A549 (cell line): ENCODE measurements around the gene SOX12. TPM values are rescaled to one million over a fixed set of nuclear protein-coding genes. Genes with fewer than 3 reads are reported as not detected.

Experiments
- ATAC-seq, 2 experiments: fragments of 200-7000 bp in 1 of 2; fragments of >200 bp in 1 of 2; cut with Nextera tagmentation in 1 of 2; cut with Tn5 transposase in 1 of 2; 3 replicates each; pipeline versions ENCODE4 v1.8.0 to v1.9.1; 2018 to 2020; ENCODE audit warnings: mild to moderate bottlenecking in 1 of 2, moderate library complexity in 1 of 2
- CTCF ChIA-PET: fragments of 300-600 bp; sonication (Branson Sonifier 250); formaldehyde crosslinking; extraction: SDS; loops from one replicate; lab custom pipeline; 2021; ENCODE audit warnings: antibody characterized with exemption, inconsistent platforms; lab: Yijun Ruan, JAX
- POLR2A ChIA-PET: fragments of 350-600 bp; formaldehyde crosslinking; extraction: SDS; loops from one replicate; lab custom pipeline; 2021; ENCODE audit warnings: antibody characterized with exemption, inconsistent platforms; lab: Yijun Ruan, JAX
- DNase-seq, 2 experiments: peaks; one replicate each; pipeline versions ENCODE4 v3.0.0 to v3.0.0-alpha.2; 2011 to 2016; ENCODE audit warnings: low read depth in 1 of 2, low spot score in 1 of 2
- FAIRE-seq: peaks from 2 replicates; lab custom pipeline; 2011; peaks lifted over from hg19 to GRCh38; lab: Jason Lieb, UNC
- H3K27ac ChIP-seq, 2 experiments: fragments of >200 bp; sonication (Bioruptor Twin); formaldehyde crosslinking; 3 replicates each; pipeline ENCODE4 v1.5.1; 2016 to 2017
- H3K4me1 ChIP-seq: fragments of >200 bp; sonication (Bioruptor Twin); formaldehyde crosslinking; 3 replicates; pipeline ENCODE4 v1.6.1; 2016
- H3K4me2 ChIP-seq: fragments of >200 bp; sonication (Bioruptor Twin); formaldehyde crosslinking; 3 replicates; pipeline ENCODE4 v1.6.1; 2016
- H3K4me3 ChIP-seq: fragments of >200 bp; sonication (Bioruptor Twin); formaldehyde crosslinking; 3 replicates; pipeline ENCODE4 v1.5.1; 2016
- H3K9me3 ChIP-seq: fragments of >200 bp; sonication (Bioruptor Twin); formaldehyde crosslinking; 3 replicates; pipeline ENCODE4 v1.6.1; 2016
- BHLHE40 ChIP-seq: IDR thresholded peaks from 2 replicates; pipeline ENCODE4 v1.6.1; 2012; ENCODE audit warnings: low read depth, low read length, inconsistent platforms
- CEBPB ChIP-seq, 2 experiments: fragments of >200 bp in 1 of 2; sonication (Bioruptor Twin) in 1 of 2; formaldehyde crosslinking in 1 of 2; IDR thresholded peaks; 2 replicates each; pipeline ENCODE4 v1.6.1; 2012 to 2016
- CHD2 ChIP-seq: fragments of 150-350 bp; IDR thresholded peaks from 2 replicates; pipeline ENCODE4 v1.6.1; 2014; ENCODE audit warnings: low read length; ENCODE audit not compliant: partially characterized antibody
- EHF ChIP-seq: fragments of 250-450 bp; sonication (Bioruptor Pico); IDR thresholded peaks from 2 replicates; pipeline ENCODE4 v1.5.0; 2020; ENCODE audit warnings: mild to moderate bottlenecking
- EHMT2 ChIP-seq: fragments of 200-600 bp; sonication (generic); IDR thresholded peaks from 2 replicates; pipeline ENCODE4 v1.6.1; 2016; ENCODE audit warnings: antibody characterized with exemption, low read depth, mild to moderate bottlenecking, moderate library complexity
- ELK1 ChIP-seq: fragments of 150-350 bp; IDR thresholded peaks from 2 replicates; pipeline ENCODE4 v1.6.1; 2014; ENCODE audit warnings: low read depth, mild to moderate bottlenecking, low read length
- HEYL ChIP-seq: fragments of 250-450 bp; sonication (Bioruptor Pico); IDR thresholded peaks from 2 replicates; pipeline ENCODE4 v1.8.0; 2021; ENCODE audit warnings: mild to moderate bottlenecking, moderate library complexity
- HOXA7 ChIP-seq: fragments of 250-450 bp; sonication (Bioruptor Pico); IDR thresholded peaks from 2 replicates; pipeline ENCODE4 v1.5.0; 2020; ENCODE audit warnings: mild to moderate bottlenecking, moderate library complexity
- JUN ChIP-seq, 2 experiments: fragments of >200 bp; sonication (Bioruptor Twin); formaldehyde crosslinking; IDR thresholded peaks; 2 replicates in 1 of 2; 3 replicates in 1 of 2; pipeline ENCODE4 v1.6.1; 2016 to 2017
- JUNB ChIP-seq: fragments of >200 bp; sonication (Bioruptor Twin); formaldehyde crosslinking; IDR thresholded peaks from 2 replicates; pipeline ENCODE4 v1.6.1; 2016
- MAFK ChIP-seq: fragments of 450-650 bp; IDR thresholded peaks from 2 replicates; pipeline ENCODE4 v1.6.1; 2014; ENCODE audit not compliant: partially characterized antibody
- MAZ ChIP-seq: fragments of 150-350 bp; IDR thresholded peaks from 2 replicates; pipeline ENCODE4 v1.6.1; 2014; ENCODE audit warnings: antibody characterized with exemption, low read depth, low read length, borderline replicate concordance
- NFE2L2 ChIP-seq: fragments of 150-350 bp; conservative IDR thresholded peaks from 2 replicates; pipeline ENCODE4 v1.6.1; 2014; ENCODE audit warnings: low read length
- PHF8 ChIP-seq: fragments of 200-600 bp; sonication (generic); IDR thresholded peaks from 2 replicates; pipeline ENCODE4 v1.6.1; 2016; ENCODE audit warnings: low read depth, mild to moderate bottlenecking, antibody characterized with exemption, moderate library complexity, borderline replicate concordance
- USF2 ChIP-seq: fragments of 450-650 bp; IDR thresholded peaks from 2 replicates; pipeline ENCODE4 v1.6.1; 2014; ENCODE audit warnings: antibody characterized with exemption
- ZFP36 ChIP-seq: fragments of 450-650 bp; IDR thresholded peaks from 2 replicates; pipeline ENCODE4 v1.6.1; 2014; ENCODE audit warnings: borderline replicate concordance; ENCODE audit not compliant: partially characterized antibody
- WGBS: methylation state at CpG from one replicate; pipeline ENCODE4 v1.1.6; 2017; ENCODE audit errors: missing lambda C conversion rate; 5-methylcytosine and 5-hydroxymethylcytosine counted together
- polyA plus RNA-seq, 4 experiments: library from polyadenylated mRNA; depleted of rRNA in 3 of 4; stranded (reverse); fragments of >200 nt; fragmentation: RNase III in 1 of 4; extraction: RNeasy Plus Mini Kit Qiagen cat#74134 plus additional on column Dnase treatment in 1 of 4; gene quantifications; 2 replicates in 3 of 4; 3 replicates in 1 of 4; pipeline ENCODE4 v1.2.3, GENCODE V29; 2011 to 2017
- TF ChIP-seq, protein P1 (sequence below): fragments of 200-600 bp; sonication (generic); IDR thresholded peaks from 2 replicates; pipeline ENCODE4 v1.6.1; 2016; ENCODE audit warnings: antibody characterized with exemption, mild to moderate bottlenecking, moderate library complexity
- TF ChIP-seq, protein P2 (sequence below): IDR thresholded peaks from 2 replicates; pipeline ENCODE4 v1.6.1; 2012; ENCODE audit warnings: low read depth, borderline replicate concordance
- TF ChIP-seq, protein P3 (sequence below): IDR thresholded peaks from 2 replicates; pipeline ENCODE4 v1.6.1; 2012
- TF ChIP-seq, protein P4 (sequence below): IDR thresholded peaks from 2 replicates; pipeline ENCODE4 v1.6.1; 2012

SOX12 gene
- polyA plus RNA-seq, 2 of the 4 experiments (the other 2 are of a cell fraction), result 7.0 to 29.2 TPM

DNA sequence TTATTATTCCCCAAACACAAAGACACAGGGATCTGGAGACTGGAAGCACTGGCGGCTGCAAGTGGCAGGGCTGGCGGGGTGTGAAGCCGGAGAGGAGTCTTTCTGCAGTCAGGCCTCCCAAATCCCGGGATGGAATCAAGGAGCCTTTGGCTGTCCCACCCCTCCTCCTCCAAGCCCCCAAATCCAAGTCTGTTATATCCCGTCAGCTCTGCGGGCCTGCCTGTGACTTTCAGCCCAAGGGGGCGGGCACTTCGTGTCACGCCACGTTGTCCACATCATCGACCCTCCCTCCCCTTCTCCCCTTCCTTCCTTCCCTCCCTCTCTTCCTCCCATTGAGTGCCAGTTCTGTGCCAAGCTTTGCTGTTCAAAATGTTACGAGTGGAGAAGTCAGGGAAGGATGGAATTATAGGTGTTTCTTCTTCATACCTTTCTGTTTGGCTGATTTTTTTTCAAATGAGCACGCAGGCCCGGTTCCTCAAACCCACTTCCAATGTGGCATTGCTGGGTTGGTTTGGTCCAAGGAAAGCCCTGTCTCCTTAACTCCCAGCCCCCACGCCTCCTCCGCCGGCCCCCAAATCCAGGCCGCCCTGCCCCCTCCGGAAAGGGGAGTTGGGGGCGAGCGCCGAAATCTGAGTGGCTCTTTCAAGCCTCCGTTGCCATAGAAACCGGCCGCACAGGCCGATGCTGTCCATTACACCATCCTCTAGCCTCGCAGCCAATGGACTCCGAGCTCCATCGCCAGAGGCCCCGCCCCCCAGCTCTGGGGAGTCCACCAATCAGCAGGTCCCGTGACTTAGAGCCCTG, 15.3 kb upstream of the SOX12 start (continued):
- TF ChIP-seq, protein P1, sequence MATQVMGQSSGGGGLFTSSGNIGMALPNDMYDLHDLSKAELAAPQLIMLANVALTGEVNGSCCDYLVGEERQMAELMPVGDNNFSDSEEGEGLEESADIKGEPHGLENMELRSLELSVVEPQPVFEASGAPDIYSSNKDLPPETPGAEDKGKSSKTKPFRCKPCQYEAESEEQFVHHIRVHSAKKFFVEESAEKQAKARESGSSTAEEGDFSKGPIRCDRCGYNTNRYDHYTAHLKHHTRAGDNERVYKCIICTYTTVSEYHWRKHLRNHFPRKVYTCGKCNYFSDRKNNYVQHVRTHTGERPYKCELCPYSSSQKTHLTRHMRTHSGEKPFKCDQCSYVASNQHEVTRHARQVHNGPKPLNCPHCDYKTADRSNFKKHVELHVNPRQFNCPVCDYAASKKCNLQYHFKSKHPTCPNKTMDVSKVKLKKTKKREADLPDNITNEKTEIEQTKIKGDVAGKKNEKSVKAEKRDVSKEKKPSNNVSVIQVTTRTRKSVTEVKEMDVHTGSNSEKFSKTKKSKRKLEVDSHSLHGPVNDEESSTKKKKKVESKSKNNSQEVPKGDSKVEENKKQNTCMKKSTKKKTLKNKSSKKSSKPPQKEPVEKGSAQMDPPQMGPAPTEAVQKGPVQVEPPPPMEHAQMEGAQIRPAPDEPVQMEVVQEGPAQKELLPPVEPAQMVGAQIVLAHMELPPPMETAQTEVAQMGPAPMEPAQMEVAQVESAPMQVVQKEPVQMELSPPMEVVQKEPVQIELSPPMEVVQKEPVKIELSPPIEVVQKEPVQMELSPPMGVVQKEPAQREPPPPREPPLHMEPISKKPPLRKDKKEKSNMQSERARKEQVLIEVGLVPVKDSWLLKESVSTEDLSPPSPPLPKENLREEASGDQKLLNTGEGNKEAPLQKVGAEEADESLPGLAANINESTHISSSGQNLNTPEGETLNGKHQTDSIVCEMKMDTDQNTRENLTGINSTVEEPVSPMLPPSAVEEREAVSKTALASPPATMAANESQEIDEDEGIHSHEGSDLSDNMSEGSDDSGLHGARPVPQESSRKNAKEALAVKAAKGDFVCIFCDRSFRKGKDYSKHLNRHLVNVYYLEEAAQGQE, result no peak
- TF ChIP-seq CHD2 (no peak), MAZ (no peak), JUNB (no peak)

DNA sequence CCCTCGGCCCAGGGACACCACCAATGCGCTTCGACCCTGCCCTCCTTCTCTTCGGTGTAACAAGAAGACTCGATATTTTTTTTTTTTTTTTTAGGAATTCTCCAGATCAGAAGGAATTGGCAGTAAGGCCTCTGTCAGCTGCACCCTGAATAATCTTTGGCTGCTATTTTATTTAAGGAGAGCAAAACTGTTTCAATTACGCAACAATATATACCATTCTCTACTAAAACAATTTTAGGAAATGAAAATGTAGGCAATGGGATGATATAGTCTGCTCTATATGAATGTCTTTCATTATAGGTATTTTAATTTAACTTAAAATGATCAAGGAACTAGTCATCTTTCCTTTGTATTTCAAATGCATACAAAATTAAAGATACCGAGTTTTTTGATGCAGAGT, 14.7 kb upstream of the SOX12 start:
- TF ChIP-seq BHLHE40, result no peak
- no peak for TF ChIP-seq ELK1
- TF ChIP-seq CEBPB (IDR thresholded peaks at IDR 0.05), result peak in 1 of 2 experiments; percentile 45; a peak in 2 of 4 replicates
- no peak for TF ChIP-seq EHF
- TF ChIP-seq EHMT2, result no peak
- no peak for TF ChIP-seq ZFP36
- TF ChIP-seq HOXA7 (CRISPR knock-in tag), result no peak
- no peak overlapping the region for H3K4me2 ChIP-seq
- 86% methylated on average over 7 of the region's 7 CpGs for WGBS
- H3K9me3 ChIP-seq, result no peaks in the 10 kb centered on the region
- FAIRE-seq, result no peak
- POLR2A ChIA-PET, result no interaction called here
- no peak overlapping the region for H3K27ac ChIP-seq
- no peak for DNase-seq
- CTCF ChIA-PET, result interaction anchor here (1.8 to 2.5 kb wide), 3 partner anchors 10 to 13 kb away, joined by 5 to 9 read pairs (median 6); no protein-coding TSS in a partner anchor
- H3K4me1 ChIP-seq, result peaks cover 6% of the 10 kb centered on the region
- H3K4me3 ChIP-seq, result no peak overlapping the region
- ATAC-seq, result no peak

- H3K4me2 ChIP-seq, result no peak overlapping the region
- TF ChIP-seq, protein P2, sequence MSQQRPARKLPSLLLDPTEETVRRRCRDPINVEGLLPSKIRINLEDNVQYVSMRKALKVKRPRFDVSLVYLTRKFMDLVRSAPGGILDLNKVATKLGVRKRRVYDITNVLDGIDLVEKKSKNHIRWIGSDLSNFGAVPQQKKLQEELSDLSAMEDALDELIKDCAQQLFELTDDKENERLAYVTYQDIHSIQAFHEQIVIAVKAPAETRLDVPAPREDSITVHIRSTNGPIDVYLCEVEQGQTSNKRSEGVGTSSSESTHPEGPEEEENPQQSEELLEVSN, result no peak
- TF ChIP-seq MAFK (no peak), HEYL (CRISPR knock-in tag) (no peak), USF2 (no peak), JUN (IDR thresholded peaks at IDR 0.05) (no peak), NFE2L2 (no peak), PHF8 (no peak)
- TF ChIP-seq, protein P3, sequence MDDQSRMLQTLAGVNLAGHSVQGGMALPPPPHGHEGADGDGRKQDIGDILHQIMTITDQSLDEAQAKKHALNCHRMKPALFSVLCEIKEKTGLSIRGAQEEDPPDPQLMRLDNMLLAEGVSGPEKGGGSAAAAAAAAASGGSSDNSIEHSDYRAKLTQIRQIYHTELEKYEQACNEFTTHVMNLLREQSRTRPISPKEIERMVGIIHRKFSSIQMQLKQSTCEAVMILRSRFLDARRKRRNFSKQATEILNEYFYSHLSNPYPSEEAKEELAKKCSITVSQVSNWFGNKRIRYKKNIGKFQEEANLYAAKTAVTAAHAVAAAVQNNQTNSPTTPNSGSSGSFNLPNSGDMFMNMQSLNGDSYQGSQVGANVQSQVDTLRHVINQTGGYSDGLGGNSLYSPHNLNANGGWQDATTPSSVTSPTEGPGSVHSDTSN, result no peak
- TF ChIP-seq, protein P4, sequence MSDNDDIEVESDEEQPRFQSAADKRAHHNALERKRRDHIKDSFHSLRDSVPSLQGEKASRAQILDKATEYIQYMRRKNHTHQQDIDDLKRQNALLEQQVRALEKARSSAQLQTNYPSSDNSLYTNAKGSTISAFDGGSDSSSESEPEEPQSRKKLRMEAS, result no peak
- 87% methylated on average over 7 of the region's 7 CpGs for WGBS
- POLR2A ChIA-PET, result interaction anchor here (0.9 kb wide), 1 partner anchor 13 kb away, joined by 4 read pairs; the partner anchor contains the start of gene SOX12
- no peak overlapping the region for H3K27ac ChIP-seq
- ATAC-seq (no peak), FAIRE-seq (no peak), DNase-seq (no peak)
- H3K9me3 ChIP-seq, result no peaks in the 10 kb centered on the region
- H3K4me1 ChIP-seq, result peaks cover 6% of the 10 kb centered on the region
- H3K4me3 ChIP-seq, result no peak overlapping the region
- CTCF ChIA-PET, result interaction anchor here (0.7 to 2.0 kb wide), 6 partner anchors 8 to 49 kb away, joined by 3 to 11 read pairs (median 4); no protein-coding TSS in a partner anchor
Measured at GRCh38 chr20:311609-312008, 13.7 kb upstream of the SOX12 start.
